ENCODE data around the gene TUBA3E. TPM values are rescaled to one million over a fixed set of nuclear protein-coding genes. Genes with fewer than 3 reads are reported as not detected.
"Not testable (repeated sequence)": the region's sequence is repeated elsewhere in the genome, so short reads cannot be mapped to it uniquely, and the experiment has no call there.

TUBA3E gene
- total RNA-seq, 6 experiments from 2014 or later: not detected

- Histone ChIP-seq H3K4me3 (peak within 1 kb of the TSS; percentile 69 to 99 (median 98)), H3K27ac (peak within 1 kb of the TSS; percentile 74 to 88 (median 83))
- H3K4me1 ChIP-seq, H3K27me3 ChIP-seq, H3K9me3 ChIP-seq, H3K36me3 ChIP-seq: not testable (repeated sequence)
- 0% methylated on average over 1 of the region's 86 CpGs for WGBS (ENCODE audit: insufficient coverage, low coverage, low lambda C conversion rate, missing lambda C conversion rate)
- peak; percentile 92 to 93 (median 93) for DNase-seq
- peak; percentile 87 to 93 (median 92) for ATAC-seq
- TF ChIP-seq CTCF (IDR thresholded peaks at IDR 0.05) (peak; percentile 63 to 97 (median 74)), POLR2A (IDR thresholded peaks at IDR 0.05) (peak; percentile 29)
- intact Hi-C loops (cut with DNase I): loop anchor here in 1 of 2 donors (10.0 kb wide), 1 partner anchor 153 kb away; no protein-coding TSS in a partner anchor
These were observed 16.2 kb downstream of the TUBA3E start, which contains the start of gene MZT2B for GRCh38 chr2:130181880-130182682. Gene MZT2B (plus strand): TSS chr2:130182262. CDS start chr2:130182283, 21 bp downstream.

GRCh38 chr2:130181325-130181879 lies 16.8 kb downstream of the TUBA3E start, which contains the start of gene SMPD4:
Gene SMPD4 (minus strand): TSS chr2:130181602. CDS start chr2:130176592, 5,010 bp downstream.
- ATAC-seq (peak; percentile 89 to 94 (median 92)), DNase-seq (peak; percentile 97 to 98 (median 97))
- no peaks in the 10 kb centered on the region for H3K27me3 ChIP-seq
- peak within 1 kb of the TSS; percentile 69 to 99 (median 98) for H3K4me3 ChIP-seq
- H3K36me3 ChIP-seq: no peaks in the 10 kb centered on the region
- 0% methylated on average over 6 of the region's 55 CpGs for WGBS (ENCODE audit: insufficient coverage, low coverage, low lambda C conversion rate, missing lambda C conversion rate)
- no peaks in the 10 kb centered on the region for H3K9me3 ChIP-seq
- peaks cover 0 to 8% (median 4%) of the 10 kb centered on the region in 4 donors for H3K4me1 ChIP-seq
- peak; percentile 30 for TF ChIP-seq POLR2A (IDR thresholded peaks at IDR 0.05)
- TF ChIP-seq CTCF (IDR thresholded peaks at IDR 0.05): no peak
- intact Hi-C loops (cut with DNase I): loop anchor here in 1 of 2 donors (10.0 kb wide), 1 partner anchor 153 kb away; no protein-coding TSS in a partner anchor
- peak within 1 kb of the TSS; percentile 74 to 88 (median 83) for H3K27ac ChIP-seq

GRCh38 chr2:130180404-130181324 lies 17.6 kb downstream of the TUBA3E start:
- not testable (repeated sequence) for ATAC-seq, H3K36me3 ChIP-seq, H3K27me3 ChIP-seq, DNase-seq, H3K9me3 ChIP-seq, H3K4me1 ChIP-seq
- peak overlapping the region; percentile 69 to 99 (median 98) for H3K4me3 ChIP-seq
- H3K27ac ChIP-seq: peak overlapping the region; percentile 74 to 88 (median 83)
- 30% methylated on average over 33 of the region's 38 CpGs for WGBS (ENCODE audit: insufficient coverage, low coverage, low lambda C conversion rate, missing lambda C conversion rate)
- intact Hi-C loops (cut with DNase I): loop anchor here in 1 of 2 donors (10.0 kb wide), 1 partner anchor 154 kb away; no protein-coding TSS in a partner anchor

GRCh38 chr2:130174866-130175265 lies 23.4 kb downstream of the TUBA3E start:
- ATAC-seq; H3K4me1 ChIP-seq; H3K27ac ChIP-seq; H3K27me3 ChIP-seq; H3K4me3 ChIP-seq; DNase-seq; H3K9me3 ChIP-seq; intact Hi-C loops (cut with DNase I): not testable (repeated sequence)
- 85% methylated on average over 4 of the region's 5 CpGs for WGBS (ENCODE audit: insufficient coverage, low coverage, low lambda C conversion rate, missing lambda C conversion rate)
- H3K36me3 ChIP-seq: peaks cover 0 to 12% (median 0%) of the 10 kb centered on the region in 4 donors

- intact Hi-C loops (cut with DNase I): no loop called here
- no peak for DNase-seq
- Histone ChIP-seq H3K4me1 (no peaks in the 10 kb centered on the region), H3K4me3 (no peak overlapping the region), H3K27ac (no peak overlapping the region), H3K36me3 (peaks cover 0 to 37% (median 7%) of the 10 kb centered on the region in 4 donors), H3K27me3 (no peaks in the 10 kb centered on the region), H3K9me3 (no peaks in the 10 kb centered on the region)
- TF ChIP-seq CTCF (IDR thresholded peaks at IDR 0.05) (no peak), POLR2A (IDR thresholded peaks at IDR 0.05) (no peak)
- no peak for ATAC-seq
- WGBS (ENCODE audit: insufficient coverage, low coverage, low lambda C conversion rate, missing lambda C conversion rate): 100% methylated on average over 3 of the region's 7 CpGs
These were observed 28.3 kb downstream of the TUBA3E start for GRCh38 chr2:130169896-130170295.

- H3K4me3 ChIP-seq; H3K9me3 ChIP-seq; DNase-seq; H3K4me1 ChIP-seq; H3K27me3 ChIP-seq; H3K27ac ChIP-seq; ATAC-seq; intact Hi-C loops (cut with DNase I): not testable (repeated sequence)
- peaks cover 0 to 39% (median 10%) of the 10 kb centered on the region in 4 donors for H3K36me3 ChIP-seq
- WGBS (ENCODE audit: insufficient coverage, low coverage, low lambda C conversion rate, missing lambda C conversion rate): 75% methylated on average over 3 of the region's 3 CpGs
These were observed 29.1 kb downstream of the TUBA3E start for GRCh38 chr2:130169163-130169562.

GRCh38 chr2:130166611-130167010 lies 31.6 kb downstream of the TUBA3E start:
- H3K27me3 ChIP-seq; H3K27ac ChIP-seq; H3K9me3 ChIP-seq; H3K4me3 ChIP-seq; intact Hi-C loops (cut with DNase I); DNase-seq; ATAC-seq; H3K4me1 ChIP-seq: not testable (repeated sequence)
- WGBS (ENCODE audit: insufficient coverage, low coverage, low lambda C conversion rate, missing lambda C conversion rate): 97% methylated on average over 2 of the region's 3 CpGs
- peaks cover 0 to 48% (median 14%) of the 10 kb centered on the region in 4 donors for H3K36me3 ChIP-seq
